SK-N-SH treated with all-trans-retinoic acid at 6 μM for 48 hours (cell line): ENCODE results near the gene SLC26A1.

ENCODE experiments used
- ARNTL ChIP-seq: fragments of 450-650 bp; formaldehyde crosslinking; IDR thresholded peaks from 2 replicates; pipeline ENCODE4 v1.5.0; 2020; ENCODE audit warnings: low read depth, mild to moderate bottlenecking, moderate library complexity, borderline replicate concordance
- CSDC2 ChIP-seq: fragments of 250-450 bp; sonication (Bioruptor Pico); IDR thresholded peaks from 2 replicates; pipeline ENCODE4 v1.5.0; 2020; ENCODE audit warnings: mild to moderate bottlenecking, moderate library complexity
- GLIS3 ChIP-seq: fragments of 250-450 bp; sonication (Bioruptor Pico); IDR thresholded peaks from 2 replicates; pipeline ENCODE4 v1.5.0; 2020; ENCODE audit warnings: mild to moderate bottlenecking, moderate library complexity
- ISL1 ChIP-seq: fragments of 250-450 bp; sonication (Bioruptor Pico); IDR thresholded peaks from 2 replicates; pipeline ENCODE4 v2.1.2; 2022; ENCODE audit warnings: mild to moderate bottlenecking, moderate library complexity
- OSR1 ChIP-seq: fragments of 250-450 bp; sonication (Bioruptor Pico); IDR thresholded peaks from 2 replicates; pipeline ENCODE4 v1.8.0; 2022; ENCODE audit warnings: moderate library complexity, mild to moderate bottlenecking, inconsistent platforms
- TCF4 ChIP-seq: fragments of 250-450 bp; sonication (Bioruptor Pico); IDR thresholded peaks from 2 replicates; pipeline ENCODE4 v1.8.0; 2021; ENCODE audit warnings: mild to moderate bottlenecking, moderate library complexity, borderline replicate concordance
- TOX ChIP-seq: fragments of 250-450 bp; sonication (Bioruptor Pico); IDR thresholded peaks from 2 replicates; pipeline ENCODE4 v1.8.0; 2021; ENCODE audit warnings: mild to moderate bottlenecking, moderate library complexity, borderline replicate concordance
- ZFP30 ChIP-seq: fragments of 450-650 bp; formaldehyde crosslinking; IDR thresholded peaks from 2 replicates; pipeline ENCODE4 v1.5.0; 2022; ENCODE audit warnings: mild to moderate bottlenecking, moderate library complexity
- TF ChIP-seq, protein P1 (sequence below): fragments of 250-450 bp; sonication (Bioruptor Pico); IDR thresholded peaks from 2 replicates; pipeline ENCODE4 v1.5.1; 2021; ENCODE audit warnings: mild to moderate bottlenecking, moderate library complexity

DNA sequence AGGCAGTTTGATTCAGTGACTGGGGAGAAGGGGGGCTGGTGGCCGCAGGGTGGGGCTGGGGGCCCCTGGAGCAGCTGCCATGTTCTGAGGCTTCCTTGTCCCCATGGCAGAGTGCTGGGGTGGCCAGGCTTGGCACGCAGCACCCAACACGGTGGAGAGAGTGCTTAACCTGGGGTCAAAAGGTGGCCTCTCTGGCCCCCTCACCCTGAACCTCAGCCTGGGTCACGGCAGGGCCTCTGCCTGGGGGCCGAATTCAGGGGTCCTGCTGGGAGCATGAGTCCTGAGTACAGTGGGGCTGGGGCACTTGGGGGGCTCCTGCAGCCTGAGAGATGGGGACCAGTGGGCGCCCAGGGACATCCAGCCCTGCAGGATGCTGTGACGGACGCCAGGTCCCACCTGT, 38.1 kb upstream of the SLC26A1 start:
- TF ChIP-seq CSDC2 (CRISPR knock-in tag) (no peak), TOX (no peak), GLIS3 (CRISPR knock-in tag) (no peak), ARNTL (CRISPR knock-in tag) (no peak), ZFP30 (CRISPR knock-in tag) (no peak), ISL1 (no peak), TCF4 (CRISPR knock-in tag) (no peak), OSR1 (CRISPR knock-in tag) (no peak)
- TF ChIP-seq, protein P1, sequence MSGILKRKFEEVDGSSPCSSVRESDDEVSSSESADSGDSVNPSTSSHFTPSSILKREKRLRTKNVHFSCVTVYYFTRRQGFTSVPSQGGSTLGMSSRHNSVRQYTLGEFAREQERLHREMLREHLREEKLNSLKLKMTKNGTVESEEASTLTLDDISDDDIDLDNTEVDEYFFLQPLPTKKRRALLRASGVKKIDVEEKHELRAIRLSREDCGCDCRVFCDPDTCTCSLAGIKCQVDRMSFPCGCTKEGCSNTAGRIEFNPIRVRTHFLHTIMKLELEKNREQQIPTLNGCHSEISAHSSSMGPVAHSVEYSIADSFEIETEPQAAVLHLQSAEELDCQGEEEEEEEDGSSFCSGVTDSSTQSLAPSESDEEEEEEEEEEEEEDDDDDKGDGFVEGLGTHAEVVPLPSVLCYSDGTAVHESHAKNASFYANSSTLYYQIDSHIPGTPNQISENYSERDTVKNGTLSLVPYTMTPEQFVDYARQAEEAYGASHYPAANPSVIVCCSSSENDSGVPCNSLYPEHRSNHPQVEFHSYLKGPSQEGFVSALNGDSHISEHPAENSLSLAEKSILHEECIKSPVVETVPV (CRISPR knock-in tag) = no peak
